H1 (cell line): ENCODE results near the gene SGK1. TPM values are rescaled to one million over a fixed set of nuclear protein-coding genes. Genes with fewer than 3 reads are reported as not detected.

Experiments
- CTCF ChIA-PET: fragments of 300-600 bp; sonication (Branson Sonifier 250); formaldehyde crosslinking; loops from one replicate; lab custom pipeline; 2021; ENCODE audit not compliant: partially characterized antibody; lab: Charles Lee
- POLR2A ChIA-PET: fragments of 300-600 bp; sonication (Branson Sonifier 250); formaldehyde crosslinking; loops from one replicate; lab custom pipeline; 2021; ENCODE audit warnings: inconsistent platforms; ENCODE audit not compliant: partially characterized antibody; lab: Charles Lee
- DNase-seq, 2 experiments: peaks; one replicate each; pipeline versions ENCODE4 v3.0.0 to v3.0.0-alpha.2; 2010 to 2022; ENCODE audit warnings: low spot score in 2 of 2, low read depth in 1 of 2, mixed read lengths in 1 of 2
- FAIRE-seq: peaks from 2 replicates; lab custom pipeline; 2011; peaks lifted over from hg19 to GRCh38; lab: Jason Lieb, UNC
- H2AFZ ChIP-seq: 2 replicates; pipeline ENCODE4 v1.8.1; 2012; ENCODE audit warnings: low read length, inconsistent platforms
- H2AK5ac ChIP-seq: 2 replicates; pipeline ENCODE4 v1.6.1; 2013; ENCODE audit warnings: low read depth, low read length
- H2BK120ac ChIP-seq: replicated peaks from 2 replicates; pipeline ENCODE3; 2013; ENCODE audit warnings: low read depth, low read length, inconsistent platforms
- H2BK12ac ChIP-seq: 2 replicates; pipeline ENCODE4 v1.6.1; 2013; ENCODE audit warnings: low read depth, low read length
- H2BK15ac ChIP-seq: 2 replicates; pipeline ENCODE4 v1.6.1; 2013; ENCODE audit warnings: low read length
- H2BK20ac ChIP-seq: 2 replicates; pipeline ENCODE4 v1.6.1; 2013; ENCODE audit warnings: low read length
- H2BK5ac ChIP-seq: 2 replicates; pipeline ENCODE4 v1.6.1; 2013; ENCODE audit warnings: low read depth, low read length
- H3K14ac ChIP-seq: 2 replicates; pipeline ENCODE4 v1.6.1; 2013; ENCODE audit warnings: inconsistent platforms; ENCODE audit not compliant: insufficient read length
- H3K18ac ChIP-seq: 2 replicates; pipeline ENCODE4 v1.6.1; 2013; ENCODE audit warnings: low read length; ENCODE audit errors: extremely low read depth
- H3K23ac ChIP-seq: 2 replicates; pipeline ENCODE4 v1.6.1; 2013; ENCODE audit warnings: inconsistent platforms; ENCODE audit not compliant: insufficient read length
- H3K23me2 ChIP-seq: 2 replicates; pipeline ENCODE4 v1.6.1; 2013; ENCODE audit warnings: low read depth, low read length
- H3K27ac ChIP-seq: 2 replicates; pipeline ENCODE4 v1.6.1; 2011; ENCODE audit warnings: low read depth, low read length, inconsistent platforms
- H3K27me3 ChIP-seq, 4 experiments: replicated peaks in 1 of 4; 1 replicate in 1 of 4; 2 replicates in 3 of 4; pipeline versions ENCODE4 v1.6.1 to v1.8.1; 2011 to 2013; ENCODE audit warnings: low read length in 3 of 4, mild to moderate bottlenecking in 3 of 4, inconsistent platforms in 2 of 4, mixed read lengths in 2 of 4, moderate library complexity in 1 of 4; ENCODE audit not compliant: control insufficient read depth in 3 of 4, insufficient read depth in 3 of 4; ENCODE audit errors: extremely low read depth in 1 of 4
- H3K36me3 ChIP-seq, 4 experiments: 2 replicates each; pipeline versions ENCODE4 v1.6.1 to v1.8.1; 2011 to 2013; ENCODE audit warnings: mild to moderate bottlenecking in 4 of 4, low read length in 3 of 4, moderate library complexity in 2 of 4, control low read depth in 1 of 4, inconsistent platforms in 1 of 4; ENCODE audit not compliant: insufficient read depth in 4 of 4, control insufficient read depth in 2 of 4
- H3K4ac ChIP-seq: replicated peaks from 2 replicates; pipeline ENCODE3; 2013; ENCODE audit warnings: low read length, low read depth, mixed read lengths, inconsistent platforms; ENCODE audit not compliant: insufficient read length
- H3K4me1 ChIP-seq, 4 experiments: replicated peaks in 1 of 4; 1 replicate in 1 of 4; 2 replicates in 3 of 4; pipeline versions ENCODE4 v1.6.1 to v1.8.1; 2011 to 2013; ENCODE audit warnings: low read length in 3 of 4, inconsistent platforms in 2 of 4, mixed read lengths in 1 of 4; ENCODE audit not compliant: insufficient read depth in 4 of 4, control insufficient read depth in 3 of 4
- H3K4me2 ChIP-seq, 2 experiments: 2 replicates each; pipeline versions ENCODE4 v1.6.1 to v1.8.1; 2011 to 2013; ENCODE audit warnings: low read depth in 2 of 2, low read length in 2 of 2, control low read depth in 1 of 2, inconsistent platforms in 1 of 2, mild to moderate bottlenecking in 1 of 2; ENCODE audit not compliant: insufficient read depth in 1 of 2
- H3K4me3 ChIP-seq, 4 experiments: fragments of 200-600, 300-600 bp in 1 of 4; sonication (generic), shearing (Covaris generic), sonication (Bioruptor Twin) in 1 of 4; 2 replicates each; pipeline versions ENCODE4 v1.5.1 to v1.8.1; 2011 to 2016; ENCODE audit warnings: low read length in 4 of 4, low read depth in 3 of 4, control low read depth in 2 of 4, inconsistent platforms in 2 of 4, mild to moderate bottlenecking in 2 of 4, mixed read lengths in 1 of 4, moderate library complexity in 1 of 4; ENCODE audit not compliant: insufficient read depth in 2 of 4; ENCODE audit errors: extremely low read depth in 1 of 4
- H3K56ac ChIP-seq: replicated peaks from 2 replicates; pipeline ENCODE3; 2013; ENCODE audit warnings: low read depth, mild to moderate bottlenecking, mixed read lengths, low read length, inconsistent platforms; ENCODE audit not compliant: insufficient read length
- H3K79me1 ChIP-seq: 2 replicates; pipeline ENCODE4 v1.6.1; 2013; ENCODE audit warnings: low read depth, low read length, control low read depth
- H3K79me2 ChIP-seq, 2 experiments: 2 replicates each; pipeline versions ENCODE4 v1.6.1 to v1.8.1; 2012 to 2013; ENCODE audit warnings: low read length in 2 of 2, mild to moderate bottlenecking in 2 of 2, inconsistent platforms in 1 of 2; ENCODE audit not compliant: insufficient read depth in 2 of 2, control insufficient read depth in 1 of 2
- H3K9ac ChIP-seq, 4 experiments: replicated peaks in 1 of 4; 1 replicate in 1 of 4; 2 replicates in 3 of 4; pipeline versions ENCODE4 v1.6.1 to v1.8.1; 2011 to 2013; ENCODE audit warnings: low read depth in 3 of 4, low read length in 3 of 4, control low read depth in 2 of 4, mild to moderate bottlenecking in 2 of 4, moderate library complexity in 2 of 4, inconsistent platforms in 1 of 4; ENCODE audit errors: extremely low read depth in 1 of 4
- H3K9me3 ChIP-seq, 2 experiments: 2 replicates each; pipeline versions ENCODE4 v1.6.1 to v1.8.1; 2012 to 2013; ENCODE audit warnings: mild to moderate bottlenecking in 2 of 2, moderate library complexity in 2 of 2, control low read depth in 1 of 2, inconsistent platforms in 1 of 2, low read depth in 1 of 2, low read length in 1 of 2, mixed read lengths in 1 of 2; ENCODE audit not compliant: insufficient read depth in 2 of 2
- H4K20me1 ChIP-seq, 2 experiments: replicated peaks in 1 of 2; 2 replicates each; pipeline versions ENCODE3 to v1.8.1; 2011 to 2013; ENCODE audit warnings: inconsistent platforms in 2 of 2, low read length in 2 of 2, mild to moderate bottlenecking in 1 of 2; ENCODE audit not compliant: insufficient read depth in 2 of 2, control insufficient read depth in 1 of 2
- H4K5ac ChIP-seq: 2 replicates; pipeline ENCODE4 v1.6.1; 2013; ENCODE audit warnings: low read length, low read depth, mixed read lengths, inconsistent platforms; ENCODE audit not compliant: insufficient read length
- H4K8ac ChIP-seq: 2 replicates; pipeline ENCODE4 v1.8.0; 2013; ENCODE audit warnings: mild to moderate bottlenecking, moderate library complexity, low read length, inconsistent platforms; ENCODE audit not compliant: insufficient read depth; ENCODE audit errors: extremely low read depth
- H4K91ac ChIP-seq: replicated peaks from 2 replicates; pipeline ENCODE3; 2013; ENCODE audit warnings: low read length, mixed read lengths, inconsistent platforms; ENCODE audit not compliant: insufficient read length
- USF2 ChIP-seq: IDR thresholded peaks from 2 replicates; pipeline ENCODE4 v1.6.1; 2011; ENCODE audit warnings: low read length, improper control_type of control experiment
- WGBS, 2 experiments: shearing (Covaris generic) in 1 of 2; methylation state at CpG; one replicate each; pipeline versions ENCODE4 v1.1.6 to v1.1.7; 2013 to 2015; ENCODE audit warnings: low lambda C conversion rate in 2 of 2, mixed read lengths in 2 of 2, inconsistent platforms in 1 of 2, low coverage in 1 of 2, missing lambda C conversion rate in 1 of 2; ENCODE audit not compliant: insufficient replicate concordance in 2 of 2, insufficient coverage in 1 of 2, insufficient read length in 1 of 2; ENCODE audit errors: extremely low coverage in 1 of 2, missing lambda C conversion rate in 1 of 2; 5-methylcytosine and 5-hydroxymethylcytosine counted together
- polyA plus RNA-seq, 7 experiments: library from polyadenylated mRNA; depleted of rRNA in 3 of 7; stranded (reverse) in 5 of 7; unstranded in 2 of 7; fragments of >200 nt in 5 of 7; fragments of 200-250 nt in 2 of 7; gene quantifications; 1 replicate in 5 of 7; 2 replicates in 1 of 7; 4 replicates in 1 of 7; pipeline versions ENCODE4 v1.2.1 to v1.2.3, GENCODE V29; 2011 to 2013; ENCODE audit warnings: missing spikeins in 2 of 7, mixed read lengths in 2 of 7
- total RNA-seq: library from RNA; stranded (reverse); fragmentation: NEBNext Ultra II Directional; extraction: Animal tissue kit (Norgen Biotek cat#: 25700); gene quantifications from 2 replicates; pipeline ENCODE4 v1.2.1, GENCODE V29; 2021

Gene SGK1
- total and polyA plus RNA-seq, 2 of the 8 experiments (the other 6 are each of a cell fraction or from before 2014, with no cell fraction given) = 14.5 to 18.4 TPM

DNA sequence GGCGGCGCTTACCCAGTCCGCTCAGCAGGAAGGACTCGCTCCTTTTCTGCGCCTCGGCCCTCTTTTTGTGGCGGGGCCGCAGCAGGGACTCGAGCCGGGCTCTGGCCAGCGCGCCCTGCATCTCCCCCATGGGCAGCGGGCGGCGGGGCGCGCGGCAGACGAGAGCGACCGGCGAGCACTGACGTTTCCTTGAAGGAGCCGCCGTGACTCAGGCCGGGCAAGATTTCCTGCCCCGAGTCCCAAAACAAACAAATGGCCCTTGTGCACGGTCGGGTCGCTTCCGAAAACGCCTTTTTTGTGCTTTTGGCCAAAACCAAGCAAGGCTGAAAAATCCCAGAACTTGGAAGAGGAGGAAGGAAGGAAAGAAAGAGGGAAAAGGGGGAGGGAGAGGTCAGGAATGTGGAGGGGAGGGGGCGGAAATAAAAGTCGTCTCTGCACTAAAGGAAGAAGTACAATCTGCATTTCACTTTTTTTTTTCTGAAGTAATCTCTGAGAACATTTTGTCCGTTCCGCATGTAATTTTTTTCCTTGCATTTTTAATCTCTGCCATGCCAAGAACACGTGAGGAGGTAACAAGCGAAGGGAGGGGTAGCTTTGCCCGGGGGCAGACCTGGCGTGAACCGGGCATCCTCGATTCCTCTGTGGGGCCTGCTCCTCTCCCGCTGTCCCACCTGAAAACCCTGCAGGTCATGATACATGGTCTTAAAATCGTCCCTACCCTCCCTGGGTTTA is 142.2 kb downstream of the SGK1 start:
- H2BK5ac ChIP-seq = peak overlapping the region; percentile 8; the same call in 1 of the 2 replicates
- peak overlapping the region; percentile 2 for H3K14ac ChIP-seq
- H2BK120ac ChIP-seq = no peak overlapping the region
- H4K5ac ChIP-seq = peak overlapping the region; percentile 10
- peak overlapping the region; percentile 6 to 73 (median 56); a peak in 5 of 7 replicates for H3K9ac ChIP-seq
- FAIRE-seq (no peak), DNase-seq (peak in 1 of 2 experiments; percentile 85)
- H3K4me1 ChIP-seq = peaks cover 4 to 13% (median 8%) of the 10 kb centered on the region in 4 experiments; a peak in 6 of 7 replicates
- H3K79me2 ChIP-seq = no peaks in the 10 kb centered on the region
- peaks cover 5 to 23% (median 14%) of the 10 kb centered on the region in 4 experiments; a peak in 6 of 8 replicates for H3K36me3 ChIP-seq
- peak overlapping the region; percentile 45 to 76 (median 67) for H3K4me3 ChIP-seq
- WGBS, 2 experiments = 1% methylated on average over 41 of the region's 44 CpGs; no CpG with 5 or more reads in 1 of the 2 experiments
- H3K23me2 ChIP-seq = peaks cover 14% of the 10 kb centered on the region; the same call in 1 of the 2 replicates
- H3K27ac ChIP-seq = peak overlapping the region; percentile 50; the same call in 1 of the 2 replicates
- peak overlapping the region; percentile 66 for H4K91ac ChIP-seq
- no peak overlapping the region for H3K56ac ChIP-seq
- peaks cover 0 to 18% (median 12%) of the 10 kb centered on the region in 4 experiments; a peak in 6 of 7 replicates for H3K27me3 ChIP-seq
- H2AFZ ChIP-seq = 0 out of 2 replicates have a peak overlapping the region, but pooled peaks have one; percentile 19
- H2BK15ac ChIP-seq = peak overlapping the region; percentile 53; the same call in 1 of the 2 replicates
- POLR2A ChIA-PET = no interaction called here
- no peak overlapping the region for H2AK5ac ChIP-seq
- H2BK20ac ChIP-seq = no peak overlapping the region
- H3K23ac ChIP-seq = no peak overlapping the region
- H3K4ac ChIP-seq = no peak overlapping the region
- no peaks in the 10 kb centered on the region for H3K79me1 ChIP-seq
- H4K20me1 ChIP-seq = no peaks in the 10 kb centered on the region
- CTCF ChIA-PET = interaction anchor here (0.9 to 2.8 kb wide), 3 partner anchors 334 to 466 kb away, joined by 3 to 20 read pairs (median 4); no protein-coding TSS in a partner anchor
- no peaks in the 10 kb centered on the region for H3K9me3 ChIP-seq
- peak overlapping the region; percentile 92 for H4K8ac ChIP-seq
- peak overlapping the region; percentile 91 to 93 for H3K4me2 ChIP-seq
- H2BK12ac ChIP-seq = no peak overlapping the region
- H3K18ac ChIP-seq = peak overlapping the region; percentile 81
- TF ChIP-seq USF2 = no peak
